Measurements from ENCODE around the gene TASOR2. TPM values are rescaled to one million over a fixed set of nuclear protein-coding genes. Genes with fewer than 3 reads are reported as not detected.

TASOR2 gene
- total and polyA plus RNA-seq, 2 of the 4 experiments (the other 2 are of a cell fraction) = 19.4 to 53.6 TPM

DNA sequence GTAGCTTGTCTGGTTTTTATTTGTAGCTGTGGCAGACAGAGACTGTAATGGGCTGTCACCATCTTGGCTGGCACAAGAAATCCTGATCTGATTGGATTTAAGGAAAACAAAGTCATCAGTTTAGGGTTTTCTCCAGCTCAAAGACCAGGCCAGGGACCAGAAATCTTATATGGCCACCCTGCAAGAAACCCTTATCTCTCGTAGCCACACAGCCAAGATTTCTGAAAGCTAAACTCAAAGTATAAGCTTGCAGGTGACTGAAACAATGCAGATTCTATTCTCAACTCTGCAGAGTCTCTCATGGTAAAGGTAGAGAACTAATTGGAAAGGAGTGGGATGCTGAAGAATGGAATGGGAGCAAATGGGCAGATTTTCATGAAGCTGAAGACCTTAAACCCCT lies 15.0 kb upstream of the TASOR2 start:
- Histone ChIP-seq H3K36me3 (ENCODE audit: control insufficient read depth, insufficient read depth, low read length) (no peaks in the 10 kb centered on the region), H3K9me3 (ENCODE audit: control insufficient read depth, insufficient read depth, low read length) (peaks cover 7% of the 10 kb centered on the region), H3K9me1 (ENCODE audit: insufficient read depth, low read length) (peaks cover 4% of the 10 kb centered on the region; the same call in 1 of the 2 replicates), H3K9ac (ENCODE audit: low read depth, low read length) (no peak overlapping the region), H2BK15ac (ENCODE audit: low read depth, low read length) (no peak overlapping the region), H4K5ac (ENCODE audit: low read depth, low read length) (no peak overlapping the region), H3K23ac (ENCODE audit: low read depth, low read length) (no peak overlapping the region), H2BK5ac (ENCODE audit: low read depth, low read length, poor library complexity, severe bottlenecking) (no peak overlapping the region), H3K4me3 (ENCODE audit: insufficient read depth, low read depth, low read length) (no peak overlapping the region), H4K91ac (ENCODE audit: insufficient read depth, low read depth, low read length) (no peak overlapping the region), H3K14ac (replicated peaks; ENCODE audit: low read depth, low read length) (no peak overlapping the region), H3K27me3 (ENCODE audit: control insufficient read depth, insufficient read depth, low read length) (peaks cover 13% of the 10 kb centered on the region), H2BK20ac (ENCODE audit: low read depth, low read length) (no peak overlapping the region), H2BK120ac (ENCODE audit: low read depth, low read length) (no peak overlapping the region), H2AK9ac (replicated peaks; ENCODE audit: low read depth, low read length, poor library complexity) (no peak overlapping the region), H3K4ac (ENCODE audit: low read depth, low read length) (no peak overlapping the region), H3K56ac (ENCODE audit: extremely low read depth, insufficient read depth, low read length) (no peak overlapping the region), H3K27ac (ENCODE audit: insufficient read depth, low read length) (no peak overlapping the region), H2AFZ (replicated peaks; ENCODE audit: low read length, poor library complexity) (no peak overlapping the region), H4K8ac (ENCODE audit: low read depth in 2 of 2, low read length in 2 of 2) (no peak overlapping the region), H3K79me1 (ENCODE audit: low read depth in 1 of 2, low read length in 2 of 2) (peaks cover 4 to 7% of the 10 kb centered on the region in 2 experiments), H4K20me1 (ENCODE audit: insufficient read depth, low read length) (no peaks in the 10 kb centered on the region), H3K18ac (ENCODE audit: low read depth, low read length) (no peak overlapping the region), H3K4me2 (ENCODE audit: low read depth, low read length) (no peak overlapping the region), H2AK5ac (ENCODE audit: low read depth, low read length) (no peak overlapping the region), H3K4me1 (ENCODE audit: control insufficient read depth, insufficient read depth, low read length) (no peaks in the 10 kb centered on the region)
- in situ Hi-C loops (cut with MboI; ENCODE audit: low sequenced_read_pairs) = no loop called here
- BruUV-seq (replicated peaks) = no TSS peak
- ATAC-seq (ENCODE audit: low read depth) (no peak), DNase-seq (no peak)
- intact Hi-C loops (cut with micrococcal nuclease) = no loop called here
- TF ChIP-seq CEBPB (IDR thresholded peaks at IDR 0.05; ENCODE audit: low read depth, low read length) (no peak), CTCF (conservative IDR thresholded peaks at IDR 0.05; ENCODE audit: low read depth, low read length) (no peak), USF2 (IDR thresholded peaks at IDR 0.05; ENCODE audit: low read depth, low read length) (no peak), SMC3 (IDR thresholded peaks at IDR 0.05; ENCODE audit: low read depth, low read length) (no peak), BHLHE40 (IDR thresholded peaks at IDR 0.05; ENCODE audit: low read depth, low read length) (no peak), MAZ (IDR thresholded peaks at IDR 0.05; ENCODE audit: borderline replicate concordance, low read depth, low read length) (no peak), ELK1 (IDR thresholded peaks at IDR 0.05; ENCODE audit: borderline replicate concordance, low read depth, low read length) (no peak), RCOR1 (IDR thresholded peaks at IDR 0.05; ENCODE audit: insufficient replicate concordance, low read length) (no peak), FOS (IDR thresholded peaks at IDR 0.05; ENCODE audit: low read depth, low read length) (no peak), NFE2L2 (IDR thresholded peaks at IDR 0.05; ENCODE audit: low read depth, low read length) (no peak), RFX5 (IDR thresholded peaks at IDR 0.05; ENCODE audit: low read depth, low read length) (no peak), CHD1 (IDR thresholded peaks at IDR 0.05; ENCODE audit: low read depth, low read length) (no peak), POLR2A (IDR thresholded peaks at IDR 0.05; ENCODE audit: low read depth, low read length) (no peak), RAD21 (IDR thresholded peaks at IDR 0.05; ENCODE audit: low read length) (no peak)
- no CpG with 5 or more reads among the region's 1 CpG for whole genome bisulfite sequencing, 2 experiments (ENCODE audit: extremely low coverage in 2 of 2, insufficient read length in 1 of 2)
- POLR2A ChIA-PET (ENCODE audit: unreplicated experiment) = no interaction called here
- CTCF ChIA-PET = interaction anchor here (0.6 kb wide), 1 partner anchor 314 kb away, joined by 3 read pairs; no protein-coding TSS in a partner anchor
- dilution Hi-C loops (cut with HindIII; ENCODE audit: low sequenced_read_pairs, unreplicated experiment) = no loop called here
